Bronchial epithelial cell (primary cell): ENCODE data around the gene SGF29. TPM values are rescaled to one million over a fixed set of nuclear protein-coding genes. Genes with fewer than 3 reads are reported as not detected.

Source experiments
- DNase-seq: peaks from one replicate; pipeline ENCODE4 v3.0.0-alpha.2; 2010; ENCODE audit warnings: low read depth
- FAIRE-seq: peaks from 2 replicates; lab custom pipeline; 2011; peaks lifted over from hg19 to GRCh38; lab: Jason Lieb, UNC
- H3K27me3 ChIP-seq: 2 replicates; pipeline ENCODE4 v1.5.1; 2011; ENCODE audit warnings: low read length; ENCODE audit not compliant: control insufficient read depth, insufficient read depth
- H3K36me3 ChIP-seq: 2 replicates; pipeline ENCODE4 v1.5.1; 2011; ENCODE audit warnings: low read length; ENCODE audit not compliant: control insufficient read depth, insufficient read depth
- H3K4me3 ChIP-seq: 2 replicates; pipeline ENCODE4 v1.5.1; 2011; ENCODE audit warnings: mild to moderate bottlenecking, low read depth, low read length, control low read depth
- total RNA-seq: library from RNA; depleted of rRNA; stranded (reverse); fragments of >200 nt; gene quantifications from 2 replicates; pipeline ENCODE4 v1.2.1, GENCODE V29; 2014
- TF ChIP-seq, protein P1 (sequence below): IDR thresholded peaks from 2 replicates; pipeline ENCODE4 v1.5.1; 2011; ENCODE audit warnings: mild to moderate bottlenecking, moderate library complexity, low read length, control low read depth, inconsistent platforms; ENCODE audit not compliant: insufficient read depth, severe bottlenecking

The SGF29 gene
- total RNA-seq, 1 donor from 2014 or later = 10.0 TPM

DNA sequence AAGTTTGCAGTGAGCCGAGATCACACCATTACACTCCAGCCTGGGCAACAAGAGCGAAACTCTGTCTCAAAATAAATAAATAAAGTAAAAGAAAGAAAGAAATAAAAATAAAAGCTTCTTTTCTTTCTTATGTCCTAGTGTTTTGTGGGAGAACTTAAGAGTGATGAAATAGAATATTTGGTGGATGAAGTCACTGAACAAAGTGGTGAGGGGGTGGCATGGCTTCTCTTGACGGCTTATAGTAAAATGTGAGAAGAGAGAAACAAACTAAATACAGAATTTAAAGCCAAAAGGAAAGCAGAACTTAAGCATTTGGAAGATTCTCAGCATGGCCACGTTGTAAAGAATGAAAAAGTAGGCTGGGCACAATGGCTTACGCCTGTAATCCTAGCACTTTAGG is 15.3 kb downstream of the SGF29 start:
- no peaks in the 10 kb centered on the region for H3K36me3 ChIP-seq
- no peak overlapping the region for H3K4me3 ChIP-seq
- H3K27me3 ChIP-seq = no peaks in the 10 kb centered on the region
- DNase-seq (peak; percentile 13), FAIRE-seq (no peak)
- TF ChIP-seq, protein P1, sequence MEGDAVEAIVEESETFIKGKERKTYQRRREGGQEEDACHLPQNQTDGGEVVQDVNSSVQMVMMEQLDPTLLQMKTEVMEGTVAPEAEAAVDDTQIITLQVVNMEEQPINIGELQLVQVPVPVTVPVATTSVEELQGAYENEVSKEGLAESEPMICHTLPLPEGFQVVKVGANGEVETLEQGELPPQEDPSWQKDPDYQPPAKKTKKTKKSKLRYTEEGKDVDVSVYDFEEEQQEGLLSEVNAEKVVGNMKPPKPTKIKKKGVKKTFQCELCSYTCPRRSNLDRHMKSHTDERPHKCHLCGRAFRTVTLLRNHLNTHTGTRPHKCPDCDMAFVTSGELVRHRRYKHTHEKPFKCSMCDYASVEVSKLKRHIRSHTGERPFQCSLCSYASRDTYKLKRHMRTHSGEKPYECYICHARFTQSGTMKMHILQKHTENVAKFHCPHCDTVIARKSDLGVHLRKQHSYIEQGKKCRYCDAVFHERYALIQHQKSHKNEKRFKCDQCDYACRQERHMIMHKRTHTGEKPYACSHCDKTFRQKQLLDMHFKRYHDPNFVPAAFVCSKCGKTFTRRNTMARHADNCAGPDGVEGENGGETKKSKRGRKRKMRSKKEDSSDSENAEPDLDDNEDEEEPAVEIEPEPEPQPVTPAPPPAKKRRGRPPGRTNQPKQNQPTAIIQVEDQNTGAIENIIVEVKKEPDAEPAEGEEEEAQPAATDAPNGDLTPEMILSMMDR = no peak

DNA sequence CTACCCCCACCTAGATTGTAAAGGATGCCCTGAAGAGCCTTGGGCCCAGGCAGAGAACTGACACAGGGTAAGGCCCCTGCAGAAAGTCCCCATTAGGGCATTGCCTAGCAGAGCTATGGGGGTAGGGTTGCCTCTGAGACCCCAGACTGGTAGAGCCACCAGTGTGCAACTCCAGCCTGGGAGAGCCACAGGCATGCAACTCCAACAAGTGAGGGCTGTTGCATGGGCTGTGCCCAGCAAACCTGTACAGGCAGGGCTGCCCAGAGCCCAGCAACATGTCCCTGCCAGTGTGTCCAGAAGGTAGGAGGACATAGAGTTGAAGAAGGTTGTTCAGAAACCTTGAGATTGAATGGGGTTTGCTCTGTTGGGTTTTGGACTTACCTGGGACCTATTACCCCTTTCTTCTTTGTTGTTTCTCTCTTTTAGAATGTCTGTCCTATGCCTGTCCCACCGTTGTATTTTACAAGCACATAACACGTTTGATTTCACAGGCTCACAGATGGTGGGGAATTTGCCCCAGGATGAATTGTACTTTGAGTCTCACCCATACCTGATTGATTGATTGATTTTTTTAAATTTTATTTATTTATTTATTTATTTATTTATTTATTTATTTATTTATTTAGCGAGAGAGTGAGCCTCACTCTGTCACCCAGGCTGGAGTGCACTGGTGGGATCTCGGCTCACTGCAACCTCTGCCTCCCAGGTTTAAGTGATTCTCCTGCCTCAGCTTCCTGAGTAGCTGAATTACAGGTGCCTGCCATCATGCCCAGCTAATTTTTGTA is 16.4 kb downstream of the SGF29 start:
- TF ChIP-seq, protein P1 = no peak
- FAIRE-seq (no peak), DNase-seq (no peak)
- Histone ChIP-seq H3K4me3 (no peak overlapping the region), H3K36me3 (no peaks in the 10 kb centered on the region), H3K27me3 (no peaks in the 10 kb centered on the region)

DNA sequence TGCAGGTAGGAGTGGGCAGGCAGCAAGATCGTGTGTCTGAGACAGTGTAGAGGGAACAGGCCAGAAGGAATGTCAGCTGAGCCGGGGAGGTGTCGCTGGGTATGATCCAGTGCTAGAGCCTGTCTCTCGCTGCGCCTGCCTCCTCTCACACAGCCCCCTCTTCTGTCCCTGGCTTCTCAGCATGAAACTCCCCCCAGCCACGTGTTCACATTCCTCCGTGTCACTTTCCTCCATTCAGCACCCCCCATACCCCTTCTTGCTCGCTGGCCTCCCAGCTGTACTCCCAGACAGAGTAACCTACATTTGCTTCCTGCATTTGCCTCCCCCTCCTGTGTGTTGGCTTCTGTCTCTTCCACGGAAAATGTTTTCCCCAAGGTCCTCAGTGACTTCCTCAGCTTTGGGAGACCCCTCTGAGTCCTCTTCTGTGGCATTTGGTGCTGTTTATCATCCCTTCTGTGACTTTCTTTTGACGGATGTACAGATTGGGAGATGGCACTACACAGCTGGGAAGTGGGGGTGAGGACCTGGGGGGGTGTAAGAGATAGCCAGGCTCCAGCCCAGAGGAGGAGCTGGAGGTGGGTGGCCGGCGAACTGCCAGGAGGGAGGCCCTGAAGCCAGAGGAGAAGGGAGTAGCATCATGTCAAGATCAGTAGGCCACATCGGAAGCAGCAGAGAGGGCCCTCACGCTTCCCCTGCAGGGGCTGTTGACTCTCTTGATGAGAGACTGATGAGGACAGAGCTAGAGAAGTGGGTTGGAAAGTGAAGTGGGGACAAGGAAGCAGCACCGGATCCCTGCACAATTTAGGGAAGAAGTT is 19.2 kb downstream of the SGF29 start:
- TF ChIP-seq, protein P1 = no peak
- DNase-seq = no peak
- no peaks in the 10 kb centered on the region for H3K27me3 ChIP-seq
- no peak overlapping the region for H3K4me3 ChIP-seq
- no peak for FAIRE-seq
- H3K36me3 ChIP-seq = no peaks in the 10 kb centered on the region

DNA sequence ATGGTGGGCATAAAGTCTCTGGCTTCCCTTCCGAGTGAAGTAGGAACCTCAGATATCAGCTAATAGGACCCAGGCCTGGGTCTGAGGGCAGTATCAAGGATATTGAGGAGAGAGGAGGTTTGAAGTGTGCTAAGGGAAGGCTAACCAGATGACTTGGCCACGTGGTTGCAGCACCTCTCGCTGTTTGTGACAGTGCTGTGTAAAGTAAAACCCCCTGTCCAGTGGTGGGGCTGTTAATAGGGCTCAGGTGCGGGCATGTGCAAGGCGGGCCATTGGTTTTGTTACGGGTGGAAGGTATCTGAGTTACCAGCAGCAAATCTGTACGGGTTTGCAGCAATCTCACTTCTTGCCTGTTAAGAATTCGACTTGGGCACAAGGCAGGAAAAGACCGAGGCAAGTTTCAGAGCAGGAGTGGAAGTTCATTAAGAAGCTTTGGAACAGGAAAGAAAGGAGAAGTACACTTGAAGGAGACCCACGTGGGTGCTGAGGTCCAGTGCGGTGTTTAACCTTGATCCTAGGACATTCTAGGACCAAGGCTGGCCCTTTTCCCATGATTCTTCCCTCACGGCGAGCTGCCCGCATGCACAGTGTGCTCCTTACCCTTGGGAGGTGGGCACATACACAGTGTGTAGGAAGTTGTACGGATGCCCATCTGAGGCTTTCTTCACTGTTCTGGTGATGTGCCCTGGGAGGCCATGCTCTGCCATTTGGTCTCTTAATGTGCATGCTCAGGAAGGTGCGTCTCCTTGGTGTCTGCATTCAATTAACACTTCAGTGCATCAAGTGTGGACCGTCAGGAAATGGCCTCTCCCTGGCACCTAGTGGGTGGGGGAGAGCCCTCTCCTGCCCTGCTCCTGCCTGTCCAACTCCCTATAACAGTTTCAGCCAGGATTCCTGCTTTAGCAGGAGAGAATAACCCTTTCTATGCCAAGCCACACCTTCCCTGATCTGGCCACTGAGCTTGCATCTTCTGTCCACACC is 20.3 kb downstream of the SGF29 start:
- DNase-seq (no peak), FAIRE-seq (no peak)
- no peak overlapping the region for H3K4me3 ChIP-seq
- H3K36me3 ChIP-seq = no peaks in the 10 kb centered on the region
- TF ChIP-seq, protein P1 = no peak
- H3K27me3 ChIP-seq = no peaks in the 10 kb centered on the region

DNA sequence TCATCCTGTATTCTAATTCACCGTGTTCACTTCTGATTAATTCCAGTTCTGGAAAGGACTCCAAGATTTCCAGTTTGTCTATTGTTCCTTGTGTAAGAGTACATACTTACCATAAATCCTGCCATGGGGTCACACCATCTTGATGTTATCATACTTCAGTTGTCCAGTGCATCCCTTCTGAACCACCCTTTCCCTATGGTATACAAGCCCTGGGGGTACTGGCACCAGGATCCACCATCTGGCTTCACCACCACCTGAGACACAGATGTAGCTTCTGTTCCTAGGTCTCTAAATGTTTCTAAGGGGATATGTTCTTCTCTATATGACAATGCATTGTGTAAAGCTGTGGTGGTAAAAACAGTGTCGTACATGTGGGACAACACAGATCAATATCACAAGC is 21.2 kb downstream of the SGF29 start:
- H3K4me3 ChIP-seq = no peak overlapping the region
- FAIRE-seq = no peak
- TF ChIP-seq, protein P1 = no peak
- no peak for DNase-seq
- no peaks in the 10 kb centered on the region for H3K36me3 ChIP-seq
- no peaks in the 10 kb centered on the region for H3K27me3 ChIP-seq
